HG03097 (cell line): ENCODE results near the gene INKA2.

Experiments used
- ATAC-seq: cut with Tn5 transposase; IDR thresholded peaks from one replicate; pipeline ENCODE4 v1.9.1; 2021; ENCODE audit not compliant: unreplicated experiment, low FRiP score

Gene INKA2

GRCh38 chr1:111734426-111734825 lies 4.8 kb downstream of the INKA2 start:
- ATAC-seq = no peak

DNA sequence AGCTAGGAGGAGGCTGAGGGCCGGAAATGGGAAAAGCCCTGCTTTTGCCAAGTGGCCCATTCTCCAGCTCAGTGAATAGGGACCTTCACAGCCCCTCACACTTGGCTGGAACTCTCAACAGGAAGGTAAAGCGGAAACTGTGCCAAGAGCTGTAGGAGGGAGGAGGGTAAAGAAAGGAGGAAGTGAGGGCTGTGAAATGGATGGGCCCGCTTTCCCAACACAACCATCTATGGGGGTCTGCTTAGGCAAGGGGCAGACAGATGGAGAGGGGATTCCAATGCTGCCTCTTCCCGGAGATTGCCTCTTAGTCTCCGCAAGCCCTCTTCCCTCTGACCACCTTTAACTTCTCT lies 5.2 kb downstream of the INKA2 start:
- no peak for ATAC-seq

DNA sequence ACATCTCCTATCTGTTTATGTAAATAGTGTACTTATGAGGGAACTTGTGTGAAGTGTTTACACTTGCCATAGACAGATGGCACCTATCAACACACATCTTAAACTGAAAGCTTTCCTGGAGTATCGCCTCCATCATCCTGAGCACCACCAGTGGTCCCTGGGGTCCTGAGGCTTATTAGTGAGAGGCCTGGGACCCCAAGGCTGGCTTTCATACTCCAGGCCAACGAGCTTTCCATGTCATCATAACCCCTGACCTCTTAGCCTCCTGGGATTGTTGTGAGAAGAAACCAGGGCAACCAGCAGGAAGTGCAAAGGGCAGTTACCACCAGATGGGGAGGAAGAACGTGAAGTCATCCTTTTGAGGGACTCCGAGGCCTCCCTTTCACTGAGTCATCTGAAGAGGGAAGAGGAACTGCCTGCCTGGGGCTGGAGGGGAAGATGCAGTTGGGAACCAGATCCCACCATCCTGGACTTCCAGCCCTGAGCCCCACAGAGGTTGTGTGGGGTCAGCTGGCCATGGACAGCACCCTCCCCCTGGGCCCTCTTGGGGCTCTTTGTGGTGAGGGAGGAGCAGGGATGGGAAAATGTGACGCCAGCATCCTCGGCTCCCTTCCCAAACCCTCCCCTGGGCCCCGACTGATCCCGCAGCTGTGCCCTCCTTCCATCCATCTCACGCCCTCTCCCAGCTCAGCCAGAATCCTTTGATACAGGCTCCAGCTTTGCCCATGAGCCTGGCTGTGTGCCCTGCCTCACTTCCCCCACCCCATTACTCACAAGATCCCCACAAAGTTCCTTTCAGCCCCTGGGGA lies 5.8 kb downstream of the INKA2 start:
- ATAC-seq = no peak

- no peak for ATAC-seq
These were observed 6.5 kb downstream of the INKA2 start for GRCh38 chr1:111732718-111733117.

DNA sequence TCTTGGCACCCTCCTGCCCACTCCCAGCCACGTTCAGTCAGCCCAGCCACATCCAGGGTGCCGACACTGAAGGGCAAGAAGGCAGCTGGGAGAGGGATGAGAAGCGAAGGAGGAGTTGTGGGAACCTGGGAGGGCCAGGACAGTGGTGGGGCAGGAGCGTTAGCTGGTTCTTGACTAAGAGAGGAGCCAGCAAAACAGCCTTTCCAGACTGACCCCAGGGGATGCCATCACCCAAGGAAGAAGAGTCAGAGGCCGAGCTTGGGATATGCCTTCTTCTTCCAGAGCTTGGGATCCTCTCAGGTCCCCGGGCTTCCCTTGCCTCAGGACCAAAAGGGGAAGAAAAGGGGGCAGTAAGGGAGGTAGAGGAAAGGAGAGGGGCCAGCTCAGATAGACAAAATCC lies 7.2 kb downstream of the INKA2 start:
- no peak for ATAC-seq

DNA sequence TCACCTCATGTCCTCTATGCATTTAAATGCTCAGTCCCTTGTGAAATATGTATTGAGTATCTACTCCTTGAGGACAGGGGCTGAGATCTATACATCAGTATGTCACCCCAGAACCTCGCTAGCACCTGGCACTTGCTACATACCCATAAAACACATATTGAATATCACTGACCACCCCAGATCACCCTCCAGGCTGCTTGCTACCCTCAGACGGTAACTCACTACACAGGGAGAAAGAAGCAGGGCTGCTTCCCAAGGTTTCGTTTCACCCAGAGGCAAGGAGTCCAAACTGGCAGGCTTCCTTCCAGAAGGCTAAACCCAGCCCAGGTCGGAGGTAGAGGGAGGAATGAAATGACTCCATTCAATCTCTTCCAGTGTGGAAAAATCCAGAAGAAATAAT lies 8.5 kb downstream of the INKA2 start:
- ATAC-seq = no peak

DNA sequence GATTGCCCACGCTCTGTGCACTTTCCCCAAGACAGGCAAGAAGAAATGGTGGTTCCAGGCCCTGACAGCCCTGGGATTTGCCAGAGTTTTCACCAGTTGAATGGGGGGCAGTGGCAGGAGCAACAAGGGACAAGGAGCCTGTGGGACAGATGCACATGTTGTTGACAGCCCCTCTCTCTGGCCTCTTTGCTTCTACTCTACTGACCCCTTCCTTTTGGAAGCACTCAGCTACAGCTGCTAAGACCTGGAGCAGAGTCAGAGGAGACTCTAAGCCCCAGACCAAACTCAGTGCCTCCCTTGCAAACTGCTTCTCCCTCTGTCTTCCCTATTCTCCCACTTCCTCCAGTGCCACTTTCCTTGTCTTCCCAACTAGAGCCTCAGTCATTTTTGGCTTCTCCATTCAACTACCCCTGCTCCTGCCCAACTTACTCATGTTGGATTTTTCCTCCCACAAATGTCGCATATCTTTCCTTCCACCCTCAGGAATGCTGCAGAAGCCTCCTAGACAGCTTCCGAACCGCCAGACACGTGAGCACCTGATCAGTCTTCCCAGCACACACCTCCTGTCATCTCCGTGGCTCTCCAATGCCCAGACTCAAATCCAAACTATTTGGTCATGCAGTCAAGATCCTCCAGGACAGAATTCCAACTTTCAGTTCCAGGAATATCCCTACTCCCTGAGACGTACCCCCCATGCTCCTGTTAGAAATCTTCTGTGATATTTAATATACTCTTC lies 9.1 kb downstream of the INKA2 start:
- no peak for ATAC-seq

DNA sequence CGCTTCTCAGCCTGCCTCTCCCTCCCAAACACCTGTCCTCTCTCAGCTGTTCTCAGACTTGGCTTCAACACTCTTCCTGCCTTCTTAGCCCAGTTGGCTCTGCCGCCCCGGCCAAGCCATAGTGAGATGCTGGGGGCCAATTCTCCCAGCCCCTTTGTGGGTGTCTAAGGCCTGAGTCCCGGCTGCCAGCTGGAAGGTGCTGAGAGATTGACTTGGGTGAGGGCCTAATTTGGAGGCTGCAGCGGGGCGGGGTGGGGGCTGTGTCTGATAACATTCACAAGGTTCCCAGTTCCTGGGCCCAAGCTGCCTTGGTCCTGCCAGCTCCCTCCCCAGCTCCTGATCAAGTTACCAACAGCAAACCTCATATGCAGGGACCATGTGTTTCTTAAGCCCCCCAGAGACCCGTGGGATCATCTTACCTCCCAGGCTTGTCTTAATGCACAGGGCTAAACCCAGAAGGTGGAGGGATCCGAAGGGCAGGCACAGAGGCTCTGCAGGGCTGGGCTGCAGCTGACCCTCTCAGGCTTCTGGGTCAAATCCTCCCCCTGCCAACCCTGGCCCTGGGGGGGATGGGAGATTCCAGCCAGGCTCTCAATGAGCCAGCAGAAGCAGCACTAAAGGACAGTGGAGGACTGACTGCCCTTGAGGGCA lies 9.8 kb downstream of the INKA2 start:
- no peak for ATAC-seq

- no peak for ATAC-seq
These were observed 12.1 kb downstream of the INKA2 start for GRCh38 chr1:111727056-111727455.

- no peak for ATAC-seq
These were observed 14.0 kb downstream of the INKA2 start for GRCh38 chr1:111725192-111725591.

DNA sequence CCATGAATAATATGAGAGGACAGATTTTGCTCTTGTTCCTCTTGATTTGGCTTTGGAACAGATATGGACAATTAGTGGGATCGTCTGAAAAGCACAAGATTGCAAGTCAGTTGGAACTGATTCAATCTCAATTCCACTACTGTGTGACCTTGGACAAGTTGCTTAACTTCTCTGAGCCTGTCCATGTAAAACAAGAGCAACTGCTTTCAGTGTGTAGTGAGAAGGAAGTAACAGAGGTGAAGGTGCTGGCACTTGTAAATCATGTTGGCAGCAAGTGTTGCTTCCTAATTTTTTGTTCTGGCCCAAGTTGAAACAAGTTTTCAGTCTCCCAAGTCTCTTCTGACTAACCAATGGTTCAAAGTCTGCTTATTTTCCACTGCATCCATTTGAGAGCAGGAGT lies 15.3 kb downstream of the INKA2 start:
- no peak for ATAC-seq

DNA sequence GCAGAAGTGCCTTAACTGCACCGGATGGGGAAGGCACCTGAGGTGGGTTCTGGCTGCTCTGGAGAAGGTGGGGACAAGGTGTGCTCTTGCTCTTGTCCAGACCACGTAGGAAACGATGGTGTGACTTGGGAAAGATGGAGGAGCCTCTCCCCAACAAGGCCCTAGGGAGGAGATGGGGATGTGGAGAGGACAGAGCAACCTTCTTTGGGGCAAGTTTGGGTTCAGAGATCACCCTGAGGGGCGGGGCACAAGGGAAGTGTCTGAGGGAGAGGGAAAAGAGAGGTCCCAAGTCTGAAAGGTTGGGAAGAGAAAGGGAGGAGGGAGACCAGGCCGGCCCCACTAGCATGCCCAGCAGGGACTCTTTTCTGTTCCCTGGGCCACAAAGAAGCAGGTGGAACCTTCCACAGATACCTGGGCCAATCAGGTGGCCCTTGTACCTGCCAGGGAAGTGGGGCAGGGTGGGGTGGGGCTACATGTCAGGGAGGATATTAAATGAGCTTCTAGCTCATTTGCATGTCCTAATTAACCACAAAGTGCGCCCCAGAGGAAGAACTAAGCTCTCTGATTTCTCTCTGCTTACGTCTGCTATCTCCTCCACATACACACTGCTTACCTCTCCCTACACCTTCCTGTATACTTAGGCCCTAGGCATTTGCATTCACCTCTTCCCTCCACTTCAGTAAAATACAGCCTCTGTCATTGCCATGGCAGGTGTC lies 15.9 kb downstream of the INKA2 start:
- ATAC-seq = no peak

DNA sequence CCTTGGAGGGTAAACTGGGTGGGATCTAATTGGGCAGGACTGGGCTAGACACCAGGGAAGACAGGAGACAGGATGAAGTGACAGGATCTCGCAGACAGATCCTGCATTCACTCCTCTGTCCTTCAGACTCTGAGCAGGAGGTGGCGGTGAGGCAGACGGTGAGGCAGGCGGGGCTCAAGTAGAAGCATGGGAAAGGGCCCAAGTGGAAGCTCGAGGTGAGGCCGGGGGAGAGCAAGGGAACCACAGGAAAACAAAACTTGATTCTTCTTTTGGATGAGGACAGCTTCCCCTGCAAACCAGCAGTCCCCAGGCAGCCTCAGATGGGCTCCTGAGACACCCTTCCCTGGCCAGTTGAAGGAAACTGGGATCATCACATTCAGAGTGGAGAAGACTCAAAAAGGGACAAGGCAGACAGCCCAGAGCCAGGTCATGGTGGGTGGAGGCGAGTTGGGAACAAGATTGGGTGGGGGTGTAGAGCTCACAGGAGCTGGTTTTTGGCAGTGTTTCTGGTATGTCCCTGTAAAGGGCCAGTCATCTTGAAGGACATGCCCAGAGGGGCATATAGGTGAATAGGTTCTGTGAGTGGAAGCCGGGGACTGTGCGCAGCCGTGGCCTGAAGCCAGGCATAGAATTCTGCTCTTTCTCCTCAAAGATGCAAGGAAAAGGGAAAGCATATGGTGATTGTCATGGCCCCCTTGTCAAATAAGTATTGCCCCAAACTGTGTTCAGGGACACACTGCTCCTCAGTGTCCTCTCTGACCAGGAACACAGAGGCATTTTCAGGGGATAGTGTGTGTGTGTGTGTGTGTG lies 18.0 kb downstream of the INKA2 start:
- ATAC-seq = no peak

GRCh38 chr1:111720274-111720976 lies 18.8 kb downstream of the INKA2 start:
- no peak for ATAC-seq

DNA sequence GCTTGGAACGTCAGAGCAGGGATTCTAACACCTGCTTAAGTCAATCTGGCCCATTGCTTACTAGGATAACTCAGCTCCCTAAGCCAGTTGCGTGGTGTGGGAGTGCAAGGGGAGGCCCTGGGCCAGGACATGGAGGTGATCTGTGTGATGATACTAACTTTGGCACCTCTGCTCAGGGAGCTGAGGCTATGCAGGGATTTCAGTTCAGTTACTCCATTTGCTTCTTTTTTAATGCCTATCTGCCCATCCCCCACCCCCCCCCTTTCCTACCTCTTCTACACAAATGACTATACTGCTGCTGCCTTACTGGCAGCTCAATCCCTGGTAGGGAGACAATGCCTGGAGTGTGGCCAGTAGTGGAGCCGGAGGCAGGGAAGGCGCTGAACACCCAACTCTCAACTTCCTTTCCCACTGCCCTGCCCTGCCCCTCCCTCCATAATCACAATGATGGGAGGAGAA lies 19.5 kb downstream of the INKA2 start:
- no peak for ATAC-seq

GRCh38 chr1:111719135-111719534 lies 20.1 kb downstream of the INKA2 start:
- ATAC-seq = no peak

- ATAC-seq = no peak
These were observed 21.7 kb downstream of the INKA2 start for GRCh38 chr1:111717450-111717849.

- no peak for ATAC-seq
These were observed 22.9 kb downstream of the INKA2 start for GRCh38 chr1:111716333-111716732.

GRCh38 chr1:111709986-111710385 lies 29.2 kb downstream of the INKA2 start:
- ATAC-seq = no peak

DNA sequence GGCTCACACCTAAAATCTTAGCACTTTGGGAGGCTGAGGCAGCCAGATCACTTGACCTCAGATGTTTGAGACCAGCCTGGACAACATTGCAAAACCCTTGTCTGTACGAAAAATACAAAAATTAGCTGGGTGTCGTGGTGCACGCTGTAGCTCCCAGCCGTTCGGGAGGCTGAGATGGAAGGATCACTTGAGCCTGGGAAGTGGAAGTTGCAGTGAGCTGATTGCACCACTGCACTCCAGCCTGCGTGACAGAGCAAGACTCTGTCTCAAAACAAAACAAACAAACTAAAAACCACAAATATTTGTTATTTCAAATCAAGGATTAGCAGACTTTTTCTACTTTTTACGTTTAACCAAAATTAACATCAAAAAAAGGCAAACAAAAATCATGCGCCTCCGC lies 31.3 kb downstream of the INKA2 start:
- ATAC-seq = no peak
